B cell (primary cell): Measurements from ENCODE around the gene SIL1. TPM values are rescaled to one million over a fixed set of nuclear protein-coding genes. Genes with fewer than 3 reads are reported as not detected.

ENCODE experiments used
- ATAC-seq: fragments of 200-7000 bp; cut with Tn5 transposase; one replicate; pipeline ENCODE4 v1.10.0; 2021; ENCODE audit warnings: low read depth, mild to moderate bottlenecking, moderate number of reproducible peaks, moderate library complexity
- CTCF ChIA-PET: fragments of 350-600 bp; sonication (Branson Sonifier 250); formaldehyde crosslinking; loops from one replicate; lab custom pipeline; 2021; ENCODE audit warnings: antibody characterized with exemption, inconsistent platforms; lab: Charles Lee
- POLR2A ChIA-PET: fragments of 350-600 bp; sonication (Branson Sonifier 250); formaldehyde crosslinking; loops from one replicate; lab custom pipeline; 2021; ENCODE audit warnings: antibody characterized with exemption; lab: Charles Lee
- DNase-seq: peaks from one replicate; pipeline ENCODE4 v3.0.0; 2013
- H2AFZ ChIP-seq: 2 replicates; pipeline ENCODE4 v1.6.1; 2012; ENCODE audit warnings: mild to moderate bottlenecking, low read depth, low read length; ENCODE audit not compliant: insufficient read depth, poor library complexity, severe bottlenecking
- H3K27ac ChIP-seq, 2 donors: 1 replicate in 1 of 2; 2 replicates in 1 of 2; pipeline ENCODE4 v1.5.1; 2012 to 2013; ENCODE audit warnings: low read length in 2 of 2, mild to moderate bottlenecking in 2 of 2, moderate library complexity in 1 of 2
- H3K27me3 ChIP-seq, 4 experiments: fragments of 200-600 bp in 1 of 4; sonication (generic) in 1 of 4; replicated peaks in 1 of 4; 1 replicate in 2 of 4; 2 replicates in 2 of 4; pipeline versions ENCODE4 v1.6.1 to v1.7.0; 2013 to 2016; ENCODE audit warnings: low read length in 3 of 4, mild to moderate bottlenecking in 2 of 4, mixed read lengths in 1 of 4, moderate library complexity in 1 of 4; ENCODE audit not compliant: insufficient read depth in 4 of 4, control insufficient read depth in 3 of 4; ENCODE audit errors: control extremely low read depth in 1 of 4
- H3K36me3 ChIP-seq, 2 experiments: replicated peaks in 1 of 2; 1 replicate in 1 of 2; 2 replicates in 1 of 2; pipeline versions ENCODE4 v1.6.1 to v1.7.1; 2013; ENCODE audit warnings: low read length in 1 of 2; ENCODE audit not compliant: insufficient read depth in 2 of 2, control insufficient read depth in 1 of 2; ENCODE audit errors: control extremely low read depth in 1 of 2, extremely low read depth in 1 of 2
- H3K4me1 ChIP-seq, 2 donors: fragments of 200-600 bp in 1 of 2; sonication (generic) in 1 of 2; 1 replicate in 1 of 2; 2 replicates in 1 of 2; pipeline versions ENCODE4 v1.5.1 to v1.6.1; 2013 to 2017; ENCODE audit warnings: low read length in 2 of 2; ENCODE audit not compliant: control insufficient read depth in 2 of 2, insufficient read depth in 2 of 2
- H3K4me2 ChIP-seq: replicated peaks from 2 replicates; pipeline ENCODE3; 2012; ENCODE audit warnings: mild to moderate bottlenecking, low read depth, low read length; ENCODE audit not compliant: poor library complexity, severe bottlenecking
- H3K4me3 ChIP-seq, 5 experiments: fragments of 200-600 bp in 1 of 5; sonication (generic) in 1 of 5; 1 replicate in 3 of 5; 2 replicates in 2 of 5; pipeline versions ENCODE4 v1.5.1 to v1.7.0; 2011 to 2016; ENCODE audit warnings: low read length in 4 of 5, mild to moderate bottlenecking in 4 of 5, low read depth in 2 of 5, control low read depth in 1 of 5, moderate library complexity in 1 of 5; ENCODE audit not compliant: insufficient read depth in 1 of 5; ENCODE audit errors: control extremely low read depth in 1 of 5, extremely low read depth in 1 of 5
- H3K79me2 ChIP-seq: fragments of 200-600 bp; sonication (generic); one replicate; pipeline ENCODE4 v1.6.0; 2016; ENCODE audit warnings: low read length; ENCODE audit not compliant: control insufficient read depth, insufficient read depth
- H3K9ac ChIP-seq: fragments of 200-600 bp; sonication (generic); 2 replicates; pipeline ENCODE4 v1.6.1; 2017; ENCODE audit warnings: mild to moderate bottlenecking, low read length, moderate library complexity
- H3K9me3 ChIP-seq, 3 donors: one replicate each; pipeline versions ENCODE4 v1.6.1 to v1.7.1; 2013; ENCODE audit warnings: low read length in 2 of 3; ENCODE audit not compliant: control insufficient read depth in 2 of 3, insufficient read depth in 1 of 3; ENCODE audit errors: control extremely low read depth in 1 of 3
- H4K20me1 ChIP-seq: 2 replicates; pipeline ENCODE4 v1.6.0; 2012; ENCODE audit warnings: mild to moderate bottlenecking, low read length; ENCODE audit not compliant: insufficient read depth, control insufficient read depth, poor library complexity, severe bottlenecking
- H3K27ac Mint-ChIP-seq: one replicate; pipeline ENCODE4 v1.8.0; 2021; ENCODE audit warnings: mixed read lengths
- H3K27me3 Mint-ChIP-seq: one replicate; pipeline ENCODE4 v1.8.0; 2021; ENCODE audit warnings: mixed read lengths
- H3K4me1 Mint-ChIP-seq: one replicate; pipeline ENCODE4 v1.8.0; 2021; ENCODE audit warnings: mixed read lengths
- H3K4me3 Mint-ChIP-seq: one replicate; pipeline ENCODE4 v1.8.0; 2021; ENCODE audit warnings: mixed read lengths
- H3K9me3 Mint-ChIP-seq: one replicate; pipeline ENCODE4 v1.8.0; 2022; ENCODE audit warnings: mixed read lengths; ENCODE audit not compliant: insufficient read depth
- CTCF ChIP-seq: fragments of 200-600 bp; IDR thresholded peaks from one replicate; pipeline ENCODE4 v1.8.0; 2022; ENCODE audit warnings: antibody characterized with exemption, mild to moderate bottlenecking
- EZH2 ChIP-seq: IDR thresholded peaks from 2 replicates; pipeline ENCODE4 v1.6.1; 2012; ENCODE audit warnings: borderline replicate concordance, low read depth, mild to moderate bottlenecking, moderate library complexity, low read length; ENCODE audit not compliant: insufficient read depth, poor library complexity, severe bottlenecking
- WGBS: methylation state at CpG from one replicate; pipeline ENCODE4 v1.1.5; 2013; ENCODE audit warnings: missing lambda C conversion rate; ENCODE audit not compliant: insufficient coverage; 5-methylcytosine and 5-hydroxymethylcytosine counted together
- intact Hi-C: fragments of 100-400 bp; cut with micrococcal nuclease; formaldehyde crosslinking; loops from one replicate; pipeline ENCODE4 v1.10.0; 2022
- polyA plus RNA-seq: library from polyadenylated mRNA; depleted of rRNA; stranded (reverse); fragments of >200 nt; gene quantifications from 2 replicates; pipeline ENCODE4 v1.2.3, GENCODE V29; 2012
- total RNA-seq, 2 donors: library from RNA; stranded (reverse); fragments of 120-200 nt in 1 of 2; gene quantifications; 1 replicate in 1 of 2; 2 replicates in 1 of 2; pipeline versions ENCODE4 v1.2.3 to v1.2.4, GENCODE V29; 2013 to 2022

The SIL1 gene
- total and polyA plus RNA-seq, 2 donors (not counting 1 experiment from before 2014, with no cell fraction given): 16.9 to 19.8 TPM

GRCh38 chr5:138969323-138970002 lies 228.7 kb downstream of the SIL1 start:
- ChIA-PET CTCF (no interaction called here), POLR2A (no interaction called here)
- Histone ChIP-seq H3K27me3 (no peaks in the 10 kb centered on the region), H3K36me3 (no peaks in the 10 kb centered on the region), H3K4me3 (no peak overlapping the region), H3K9me3 (no peaks in the 10 kb centered on the region), H3K9ac (no peak overlapping the region), H4K20me1 (no peaks in the 10 kb centered on the region), H2AFZ (no peak overlapping the region), H3K4me1 (no peaks in the 10 kb centered on the region), H3K4me2 (no peak overlapping the region), H3K27ac (no peak overlapping the region), H3K79me2 (no peaks in the 10 kb centered on the region)
- no peak overlapping the region for H3K27ac Mint-ChIP-seq
- TF ChIP-seq CTCF (no peak), EZH2 (no peak)
- H3K4me3 Mint-ChIP-seq: no peak overlapping the region
- DNase-seq: no peak
- H3K4me1 Mint-ChIP-seq: no peaks in the 10 kb centered on the region
- 100% methylated on average over 3 of the region's 5 CpGs for WGBS
- no peaks in the 10 kb centered on the region for H3K9me3 Mint-ChIP-seq
- no peaks in the 10 kb centered on the region for H3K27me3 Mint-ChIP-seq
- intact Hi-C loops: no loop called here
- ATAC-seq: no peak

GRCh38 chr5:138968601-138969000 lies 229.6 kb downstream of the SIL1 start:
- H3K9ac ChIP-seq: no peak overlapping the region
- no peaks in the 10 kb centered on the region for H3K36me3 ChIP-seq
- POLR2A ChIA-PET: no interaction called here
- H3K27ac ChIP-seq: no peak overlapping the region
- Mint-ChIP-seq H3K4me1 (no peaks in the 10 kb centered on the region), H3K9me3 (no peaks in the 10 kb centered on the region), H3K27ac (no peak overlapping the region), H3K27me3 (no peaks in the 10 kb centered on the region), H3K4me3 (no peak overlapping the region)
- no peaks in the 10 kb centered on the region for H3K27me3 ChIP-seq
- no peaks in the 10 kb centered on the region for H3K9me3 ChIP-seq
- CTCF ChIA-PET: no interaction called here
- intact Hi-C loops: no loop called here
- ATAC-seq (no peak), DNase-seq (no peak)
- no peaks in the 10 kb centered on the region for H3K4me1 ChIP-seq
- no peak overlapping the region for H2AFZ ChIP-seq
- H4K20me1 ChIP-seq: no peaks in the 10 kb centered on the region
- no peak overlapping the region for H3K4me3 ChIP-seq
- 95% methylated on average over 4 of the region's 4 CpGs for WGBS
- TF ChIP-seq CTCF (no peak), EZH2 (no peak)
- H3K4me2 ChIP-seq: no peak overlapping the region
- no peaks in the 10 kb centered on the region for H3K79me2 ChIP-seq
